Stimulated activated CD4-positive, alpha-beta T cell treated with anti-CD3 and anti-CD28 coated beads, Interleukin-12 subunit alpha, Interleukin-12 subunit beta, amount 100 ng/mL, for 48 hours (primary cell): ENCODE results near the gene TRAF1.

Experiments
- DNase-seq, 3 donors: peaks; one replicate each; pipeline ENCODE4 v3.0.0-alpha.2; 2020; ENCODE audit warnings: low read depth in 2 of 3, low spot score in 1 of 3

The TRAF1 gene

DNA sequence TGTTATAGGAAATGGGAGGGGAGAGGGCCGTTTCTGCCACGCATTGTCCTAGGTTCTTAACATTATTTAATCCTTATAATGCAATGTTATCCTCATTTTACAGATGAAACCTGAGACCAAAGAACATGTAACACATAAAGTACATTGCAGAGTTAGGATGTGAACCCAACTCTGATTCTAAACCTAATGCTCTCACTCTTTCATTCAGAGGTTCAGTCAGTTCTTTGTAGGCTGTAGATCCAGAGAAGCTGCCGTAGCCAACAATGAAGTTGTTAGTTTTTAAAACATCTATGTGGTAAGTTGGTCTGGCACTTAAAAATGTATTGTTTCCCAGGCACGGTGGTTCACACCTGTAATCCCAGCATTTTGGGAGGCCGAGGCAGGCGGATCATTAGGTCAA is 73.4 kb downstream of the TRAF1 start:
- DNase-seq: no peak
